Measurements from ENCODE around the gene RFX5.
"Not testable (repeated sequence)": the region's sequence is repeated elsewhere in the genome, so short reads cannot be mapped to it uniquely, and the experiment has no call there.

DNA sequence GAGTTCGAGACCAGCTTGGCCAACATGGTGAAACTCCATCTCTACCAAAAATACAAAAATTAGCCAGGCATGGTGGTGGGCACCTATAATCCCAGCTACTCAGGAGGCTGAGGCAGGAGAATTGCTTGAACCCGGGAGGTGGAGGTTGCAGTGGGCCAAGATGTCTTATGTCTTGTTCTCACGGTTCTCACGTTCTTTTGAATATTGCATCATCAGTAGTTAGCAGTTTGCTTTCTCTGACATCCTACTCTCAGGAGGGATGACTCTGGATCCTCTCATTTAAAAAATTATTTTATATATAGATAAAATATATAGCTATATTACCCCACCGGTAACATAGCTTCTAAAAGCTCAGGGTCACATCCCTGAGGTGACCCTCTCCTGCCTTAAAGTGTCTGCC is 49.2 kb upstream of the RFX5 start:
- TF ChIP-seq, protein P1, sequence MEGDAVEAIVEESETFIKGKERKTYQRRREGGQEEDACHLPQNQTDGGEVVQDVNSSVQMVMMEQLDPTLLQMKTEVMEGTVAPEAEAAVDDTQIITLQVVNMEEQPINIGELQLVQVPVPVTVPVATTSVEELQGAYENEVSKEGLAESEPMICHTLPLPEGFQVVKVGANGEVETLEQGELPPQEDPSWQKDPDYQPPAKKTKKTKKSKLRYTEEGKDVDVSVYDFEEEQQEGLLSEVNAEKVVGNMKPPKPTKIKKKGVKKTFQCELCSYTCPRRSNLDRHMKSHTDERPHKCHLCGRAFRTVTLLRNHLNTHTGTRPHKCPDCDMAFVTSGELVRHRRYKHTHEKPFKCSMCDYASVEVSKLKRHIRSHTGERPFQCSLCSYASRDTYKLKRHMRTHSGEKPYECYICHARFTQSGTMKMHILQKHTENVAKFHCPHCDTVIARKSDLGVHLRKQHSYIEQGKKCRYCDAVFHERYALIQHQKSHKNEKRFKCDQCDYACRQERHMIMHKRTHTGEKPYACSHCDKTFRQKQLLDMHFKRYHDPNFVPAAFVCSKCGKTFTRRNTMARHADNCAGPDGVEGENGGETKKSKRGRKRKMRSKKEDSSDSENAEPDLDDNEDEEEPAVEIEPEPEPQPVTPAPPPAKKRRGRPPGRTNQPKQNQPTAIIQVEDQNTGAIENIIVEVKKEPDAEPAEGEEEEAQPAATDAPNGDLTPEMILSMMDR (IDR thresholded peaks at IDR 0.05) = not testable (repeated sequence)
- TF ChIP-seq POLR2A (IDR thresholded peaks at IDR 0.05) = not testable (repeated sequence)

Measured in adrenal gland (tissue), 5 donors.